ENCODE measurements around the gene HINT1.

DNA sequence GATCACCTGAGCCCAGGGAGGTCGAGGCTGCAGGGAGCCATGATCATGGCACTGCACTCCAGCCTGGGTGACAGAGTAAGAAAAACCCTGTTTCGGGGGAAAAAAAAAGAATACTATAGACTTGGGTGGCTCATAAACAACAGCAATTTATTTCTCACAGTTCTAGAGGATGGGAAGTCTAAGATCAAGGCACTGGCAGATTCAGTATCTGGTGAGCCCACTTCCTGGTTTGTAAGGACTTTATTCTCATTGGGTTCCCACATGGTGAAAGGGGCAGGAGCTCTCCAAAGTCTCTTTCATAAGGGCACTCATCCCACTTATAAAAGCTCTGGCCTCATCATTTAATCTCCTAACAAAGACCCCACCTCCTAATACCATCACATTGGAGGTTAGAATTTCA is 8.7 kb downstream of the HINT1 start:
- TF ChIP-seq POLR2AphosphoS5 (IDR thresholded peaks at IDR 0.05; ENCODE audit: low read depth, low read length): no peak; the same call in 1 of the 2 replicates
- no peak for TF ChIP-seq TAF1 (IDR thresholded peaks at IDR 0.05; ENCODE audit: borderline replicate concordance, insufficient read depth, low read length)
